ENCODE data around the gene SCYGR5.

The SCYGR5 gene

DNA sequence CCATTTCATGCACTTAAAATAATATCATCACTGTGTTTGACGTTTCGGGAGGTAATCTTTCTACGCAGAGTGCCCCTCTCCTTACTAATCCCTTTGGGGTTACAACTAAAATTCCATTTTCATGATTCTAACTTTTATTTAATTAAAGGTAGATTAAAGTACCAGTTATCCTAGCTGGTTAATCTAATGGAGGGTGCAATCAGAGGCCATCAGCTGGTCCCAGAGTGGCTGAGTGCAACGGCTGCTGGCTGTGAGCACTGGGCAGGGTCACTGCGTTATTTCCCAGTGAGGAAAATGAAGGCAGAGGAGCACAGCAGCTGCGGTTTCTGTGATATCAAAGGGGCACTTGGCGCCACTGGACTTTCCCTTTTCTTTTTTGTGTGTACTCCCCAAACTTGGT lies 37.2 kb upstream of the SCYGR5 start:
- H3K27me3 ChIP-seq (ENCODE audit: insufficient read depth, low read length): no peaks in the 10 kb centered on the region
- H3K4me2 ChIP-seq (ENCODE audit: low read length): no peak overlapping the region
- H2AFZ ChIP-seq (ENCODE audit: low read length): no peak overlapping the region
- no peaks in the 10 kb centered on the region for H3K9me2 ChIP-seq (ENCODE audit: low read depth, low read length)
- no peak overlapping the region for H3K27ac ChIP-seq (ENCODE audit: low read depth, low read length, poor library complexity, severe bottlenecking)
- H3K4me3 ChIP-seq (ENCODE audit: low read depth, low read length, poor library complexity, severe bottlenecking): no peak overlapping the region
- no peaks in the 10 kb centered on the region for H3K9me3 ChIP-seq (ENCODE audit: low read length)
- no peaks in the 10 kb centered on the region for H3K4me1 ChIP-seq (ENCODE audit: insufficient read depth, low read length, severe bottlenecking)
- no peaks in the 10 kb centered on the region for H4K20me1 ChIP-seq (ENCODE audit: insufficient read depth, low read length)
- H3K9ac ChIP-seq (ENCODE audit: low read length): no peak overlapping the region
- H3K36me3 ChIP-seq (ENCODE audit: insufficient read depth, low read length): no peaks in the 10 kb centered on the region
- no peaks in the 10 kb centered on the region for H3K79me2 ChIP-seq (ENCODE audit: insufficient read depth, low read length)
- no peak for TF ChIP-seq EZH2 (IDR thresholded peaks at IDR 0.05; ENCODE audit: borderline replicate concordance, low read length)
- TF ChIP-seq, protein P1, sequence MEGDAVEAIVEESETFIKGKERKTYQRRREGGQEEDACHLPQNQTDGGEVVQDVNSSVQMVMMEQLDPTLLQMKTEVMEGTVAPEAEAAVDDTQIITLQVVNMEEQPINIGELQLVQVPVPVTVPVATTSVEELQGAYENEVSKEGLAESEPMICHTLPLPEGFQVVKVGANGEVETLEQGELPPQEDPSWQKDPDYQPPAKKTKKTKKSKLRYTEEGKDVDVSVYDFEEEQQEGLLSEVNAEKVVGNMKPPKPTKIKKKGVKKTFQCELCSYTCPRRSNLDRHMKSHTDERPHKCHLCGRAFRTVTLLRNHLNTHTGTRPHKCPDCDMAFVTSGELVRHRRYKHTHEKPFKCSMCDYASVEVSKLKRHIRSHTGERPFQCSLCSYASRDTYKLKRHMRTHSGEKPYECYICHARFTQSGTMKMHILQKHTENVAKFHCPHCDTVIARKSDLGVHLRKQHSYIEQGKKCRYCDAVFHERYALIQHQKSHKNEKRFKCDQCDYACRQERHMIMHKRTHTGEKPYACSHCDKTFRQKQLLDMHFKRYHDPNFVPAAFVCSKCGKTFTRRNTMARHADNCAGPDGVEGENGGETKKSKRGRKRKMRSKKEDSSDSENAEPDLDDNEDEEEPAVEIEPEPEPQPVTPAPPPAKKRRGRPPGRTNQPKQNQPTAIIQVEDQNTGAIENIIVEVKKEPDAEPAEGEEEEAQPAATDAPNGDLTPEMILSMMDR (IDR thresholded peaks at IDR 0.05; ENCODE audit: low read length): no peak
- no peaks in the 10 kb centered on the region for H3F3A ChIP-seq (ENCODE audit: insufficient read depth, low read length)

DNA sequence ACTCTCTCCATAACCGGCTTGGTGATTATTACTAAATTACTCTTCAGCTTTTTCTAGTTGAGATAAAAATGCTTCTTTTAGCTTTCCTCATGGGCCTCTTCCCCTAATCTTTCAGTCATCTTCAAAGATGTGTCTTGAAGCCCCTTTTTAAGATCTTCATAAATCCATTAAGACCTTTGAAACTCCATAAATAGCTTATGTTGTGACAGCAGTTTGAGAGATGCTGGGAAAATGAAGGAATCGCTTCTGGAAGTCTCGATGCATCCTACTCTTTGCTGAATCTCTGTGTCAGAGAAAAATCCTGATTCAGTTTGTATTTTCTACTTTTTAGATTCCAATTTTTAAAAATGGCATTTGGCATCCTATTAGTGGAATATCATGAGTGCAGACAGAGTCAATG lies 36.3 kb upstream of the SCYGR5 start:
- H3K4me3 ChIP-seq (ENCODE audit: low read depth, low read length, poor library complexity, severe bottlenecking): no peak overlapping the region
- no peaks in the 10 kb centered on the region for H4K20me1 ChIP-seq (ENCODE audit: insufficient read depth, low read length)
- H3K36me3 ChIP-seq (ENCODE audit: insufficient read depth, low read length): no peaks in the 10 kb centered on the region
- H3F3A ChIP-seq (ENCODE audit: insufficient read depth, low read length): no peaks in the 10 kb centered on the region
- no peak overlapping the region for H3K27ac ChIP-seq (ENCODE audit: low read depth, low read length, poor library complexity, severe bottlenecking)
- H3K4me2 ChIP-seq (ENCODE audit: low read length): no peak overlapping the region
- H3K9ac ChIP-seq (ENCODE audit: low read length): no peak overlapping the region
- no peaks in the 10 kb centered on the region for H3K79me2 ChIP-seq (ENCODE audit: insufficient read depth, low read length)
- no peak for TF ChIP-seq EZH2 (IDR thresholded peaks at IDR 0.05; ENCODE audit: borderline replicate concordance, low read length)
- TF ChIP-seq, protein P1 (IDR thresholded peaks at IDR 0.05; ENCODE audit: low read length): no peak
- H3K27me3 ChIP-seq (ENCODE audit: insufficient read depth, low read length): no peaks in the 10 kb centered on the region
- no peak overlapping the region for H2AFZ ChIP-seq (ENCODE audit: low read length)
- H3K4me1 ChIP-seq (ENCODE audit: insufficient read depth, low read length, severe bottlenecking): no peaks in the 10 kb centered on the region
- H3K9me3 ChIP-seq (ENCODE audit: low read length): no peaks in the 10 kb centered on the region
- H3K9me2 ChIP-seq (ENCODE audit: low read depth, low read length): no peaks in the 10 kb centered on the region

DNA sequence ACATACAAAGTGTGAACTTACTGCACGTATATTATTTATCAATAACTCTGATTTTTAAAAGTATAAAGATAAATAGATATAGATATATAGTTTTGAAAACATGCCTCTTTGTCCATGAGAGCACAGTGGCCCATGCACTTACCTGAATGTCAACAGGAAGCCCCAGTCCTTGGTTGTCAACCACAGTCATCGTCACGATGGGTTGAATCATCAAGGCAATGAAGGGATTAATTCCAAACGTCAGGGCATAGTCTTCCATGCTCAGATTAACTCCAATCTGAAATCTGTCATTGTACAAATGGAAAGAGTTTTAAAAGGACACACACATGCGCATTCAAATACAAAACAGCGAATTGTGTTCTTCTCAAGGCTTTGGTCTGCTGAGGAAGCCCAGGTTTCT lies 33.8 kb upstream of the SCYGR5 start:
- H3K9me3 ChIP-seq (ENCODE audit: low read length): no peaks in the 10 kb centered on the region
- H4K20me1 ChIP-seq (ENCODE audit: insufficient read depth, low read length): no peaks in the 10 kb centered on the region
- H3K4me2 ChIP-seq (ENCODE audit: low read length): no peak overlapping the region
- no peaks in the 10 kb centered on the region for H3K27me3 ChIP-seq (ENCODE audit: insufficient read depth, low read length)
- H3F3A ChIP-seq (ENCODE audit: insufficient read depth, low read length): no peaks in the 10 kb centered on the region
- no peaks in the 10 kb centered on the region for H3K9me2 ChIP-seq (ENCODE audit: low read depth, low read length)
- H3K4me3 ChIP-seq (ENCODE audit: low read depth, low read length, poor library complexity, severe bottlenecking): no peak overlapping the region
- H3K9ac ChIP-seq (ENCODE audit: low read length): no peak overlapping the region
- TF ChIP-seq, protein P1 (IDR thresholded peaks at IDR 0.05; ENCODE audit: low read length): no peak
- TF ChIP-seq EZH2 (IDR thresholded peaks at IDR 0.05; ENCODE audit: borderline replicate concordance, low read length): no peak
- no peaks in the 10 kb centered on the region for H3K79me2 ChIP-seq (ENCODE audit: insufficient read depth, low read length)
- H3K4me1 ChIP-seq (ENCODE audit: insufficient read depth, low read length, severe bottlenecking): no peaks in the 10 kb centered on the region
- no peak overlapping the region for H2AFZ ChIP-seq (ENCODE audit: low read length)
- no peaks in the 10 kb centered on the region for H3K36me3 ChIP-seq (ENCODE audit: insufficient read depth, low read length)
- H3K27ac ChIP-seq (ENCODE audit: low read depth, low read length, poor library complexity, severe bottlenecking): no peak overlapping the region

All from OCI-LY1 (cell line).